HG03135 (cell line): ENCODE data around the gene ADAMTS3.
A peak's percentile ranks its signal among the peaks of the same experiment; 100 is the strongest.

Experiments
- ATAC-seq: cut with Tn5 transposase; IDR thresholded peaks from one replicate; pipeline ENCODE4 v1.9.1; 2021; ENCODE audit warnings: mild to moderate bottlenecking, moderate library complexity; ENCODE audit not compliant: unreplicated experiment

The ADAMTS3 gene

DNA sequence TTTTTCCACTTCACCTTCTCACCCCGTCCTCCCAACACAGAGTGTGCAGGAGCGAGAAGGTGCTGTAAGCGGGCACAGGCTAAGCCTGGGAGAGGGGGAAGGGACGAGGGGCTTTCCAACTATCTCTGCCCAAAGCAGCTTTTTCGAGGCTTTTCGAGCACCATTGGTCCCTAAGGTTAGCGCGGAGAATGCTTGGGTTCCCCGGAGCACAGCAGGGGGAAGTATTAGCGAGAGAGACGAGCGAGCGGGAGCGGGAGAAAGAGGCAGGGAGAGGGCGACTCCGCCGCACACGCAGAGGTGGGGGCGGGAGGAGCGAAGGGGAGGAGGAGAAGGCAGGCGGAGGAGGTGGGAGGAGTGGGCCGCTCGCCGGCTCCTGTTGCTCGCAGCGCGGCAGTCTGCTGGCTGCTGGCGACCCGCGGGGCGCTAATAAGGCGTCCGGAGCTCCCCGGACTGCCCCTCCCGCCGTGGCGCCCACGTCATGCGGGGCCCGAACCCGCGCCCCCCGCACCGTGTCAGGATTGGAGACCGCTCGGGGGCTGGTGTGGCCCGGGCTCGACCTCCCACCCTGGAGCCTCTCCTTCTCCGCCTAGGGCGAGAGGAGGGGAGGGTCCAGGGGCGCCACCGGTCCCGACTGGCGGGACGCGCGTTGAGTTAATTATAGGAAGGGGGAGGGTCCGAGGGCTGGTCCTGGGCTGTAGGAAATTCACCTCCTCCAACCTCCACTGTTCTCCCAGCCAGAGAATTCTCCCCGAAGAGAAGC, at the start of gene ADAMTS3:
Gene ADAMTS3, minus strand, starts transcription at position 263 of the 760 bp plus-strand sequence. CDS start 459 bp downstream, outside the sequence.
- no peak for ATAC-seq

DNA sequence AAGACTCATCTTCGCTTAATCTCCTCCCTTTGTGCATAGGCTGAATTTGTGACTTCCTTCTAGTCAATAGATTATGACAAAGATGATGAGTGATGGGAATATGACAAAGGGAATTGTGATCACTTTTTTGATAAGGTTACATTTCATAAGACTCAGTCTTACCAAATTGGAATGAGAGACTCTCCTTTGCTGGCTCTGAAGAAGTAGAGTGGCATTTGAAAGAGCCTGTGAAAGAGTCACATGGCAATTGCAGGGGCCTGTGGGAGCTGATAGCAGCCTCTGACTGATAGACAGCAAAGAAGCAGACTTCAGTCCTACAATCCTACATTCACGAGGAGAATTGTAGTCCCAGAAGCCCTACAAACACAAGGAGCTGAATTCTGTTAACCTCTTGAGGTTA, 44.9 kb upstream of the ADAMTS3 start:
- ATAC-seq, result no peak

DNA sequence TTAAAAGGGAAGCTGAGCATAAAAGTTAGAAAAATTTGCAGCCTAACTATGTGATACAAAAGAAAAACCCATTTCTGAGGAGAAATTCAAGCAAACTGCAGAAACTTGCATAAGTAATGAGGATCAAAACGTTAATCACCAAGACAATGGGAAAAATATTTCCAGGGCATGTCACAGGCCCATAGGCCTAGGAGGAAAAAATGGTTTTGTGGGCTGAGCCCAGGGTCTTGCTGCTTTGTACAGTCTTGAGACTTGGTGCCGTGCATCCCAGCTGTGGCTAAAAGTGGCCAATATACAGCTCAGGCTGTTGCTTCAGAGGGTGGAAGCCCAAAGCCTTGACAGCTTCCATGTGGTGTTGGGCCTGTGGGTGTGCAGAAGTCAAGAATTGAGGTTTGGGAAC, 37.7 kb upstream of the ADAMTS3 start:
- ATAC-seq, result no peak

DNA sequence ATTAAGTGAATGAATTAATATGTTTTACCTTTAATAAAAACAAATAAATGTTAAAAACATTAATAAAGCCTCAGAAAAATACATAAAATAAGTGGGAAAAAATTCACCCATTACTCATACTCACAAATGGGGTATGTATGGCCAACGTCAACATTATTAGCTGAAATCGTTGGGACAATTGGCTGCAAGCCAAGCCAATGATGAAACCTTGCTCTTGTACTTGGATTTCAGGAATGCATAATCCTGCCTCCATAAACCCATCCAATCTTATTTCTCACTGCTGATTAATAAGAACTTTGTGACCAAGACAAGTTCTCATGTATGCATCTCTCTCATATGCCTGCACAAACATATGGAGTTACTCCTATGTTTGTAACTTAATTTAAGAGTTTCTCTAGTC, 35.3 kb upstream of the ADAMTS3 start:
- no peak for ATAC-seq

DNA sequence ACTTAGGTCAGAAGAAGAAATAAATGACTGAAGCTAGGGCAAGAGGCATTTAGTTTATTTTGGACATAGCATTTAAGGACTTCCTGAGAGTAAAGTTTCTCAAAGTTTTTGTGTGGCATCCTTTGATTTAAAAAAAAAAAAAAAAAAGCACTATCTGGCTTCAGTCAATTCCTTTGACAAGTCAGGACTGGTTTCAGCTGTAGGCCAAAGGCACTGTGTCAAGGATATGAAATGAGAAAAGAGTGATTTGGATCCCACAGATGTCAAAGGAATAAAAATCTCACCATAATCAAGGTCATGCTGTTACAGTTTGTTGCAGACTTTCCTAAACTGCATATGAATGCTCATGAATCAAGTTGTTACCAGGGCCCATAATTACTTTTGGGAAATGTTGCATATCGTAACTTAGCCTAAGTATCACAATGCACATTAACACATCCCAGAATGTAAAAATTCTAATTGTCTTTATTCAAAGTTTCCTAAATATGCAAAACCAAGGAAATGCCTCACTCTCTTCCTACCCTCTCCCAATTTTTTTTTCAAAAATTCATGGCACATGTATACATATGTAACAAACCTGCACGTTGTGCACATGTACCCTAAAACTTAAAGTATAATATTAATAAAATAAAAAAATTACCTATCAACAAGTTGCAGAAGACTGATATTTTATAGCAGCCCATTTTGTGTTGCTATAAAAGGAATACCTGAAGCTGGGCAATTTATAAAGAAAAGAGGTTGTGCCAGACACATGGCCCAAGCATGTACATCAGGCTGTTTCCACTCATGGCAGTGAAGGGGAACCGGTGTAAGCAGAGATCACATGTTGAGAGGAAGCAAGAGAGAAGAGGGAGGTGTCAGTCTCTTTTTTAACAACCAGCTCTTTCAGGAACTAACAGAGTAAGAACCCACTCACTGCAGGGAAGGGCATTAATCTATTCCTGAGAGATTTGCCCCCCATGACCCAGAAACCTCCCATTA, 33.7 kb upstream of the ADAMTS3 start:
- ATAC-seq, result no peak

DNA sequence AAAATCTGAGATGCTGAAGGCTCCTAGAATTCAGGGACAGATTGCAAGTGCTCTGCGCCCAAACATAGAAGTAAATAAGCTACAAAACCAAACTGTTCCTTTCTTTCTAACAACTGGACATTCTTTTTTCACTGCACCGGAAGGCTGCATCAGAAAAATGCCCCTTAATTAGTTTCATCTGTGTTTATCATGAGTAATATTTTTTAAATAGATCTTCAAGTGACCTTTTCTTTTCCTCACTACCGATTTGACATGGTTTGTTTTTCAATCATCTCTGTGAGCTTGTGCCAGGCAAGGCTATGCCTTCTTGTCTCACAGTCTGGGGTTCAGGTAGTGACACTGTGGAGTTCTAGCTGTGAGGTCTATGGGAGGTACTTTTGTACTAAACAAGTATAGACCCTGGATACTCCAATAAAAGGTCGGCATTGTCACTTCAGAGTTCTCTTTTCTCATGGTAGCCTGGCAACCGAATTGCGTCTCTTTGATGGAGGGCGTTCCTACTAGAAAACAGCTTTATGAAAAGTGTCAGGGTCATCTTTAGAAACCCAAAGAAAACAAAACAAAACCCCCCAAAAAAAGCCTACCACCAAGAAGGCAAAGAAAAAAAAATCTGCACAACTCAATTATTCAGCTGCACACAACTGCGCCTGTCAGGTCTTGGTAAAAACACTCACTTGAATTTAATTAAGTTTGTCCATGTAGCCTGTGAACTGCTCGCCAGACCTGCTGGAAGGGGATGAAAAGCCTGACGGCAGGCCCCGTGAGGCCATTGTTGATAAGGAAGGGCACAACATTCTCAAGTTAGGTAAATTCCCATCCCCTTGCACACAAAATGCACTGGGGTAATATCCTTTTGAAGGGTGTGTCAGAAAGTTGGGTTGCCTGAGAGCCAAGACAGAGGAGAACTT, 22.8 kb upstream of the ADAMTS3 start:
- no peak for ATAC-seq

DNA sequence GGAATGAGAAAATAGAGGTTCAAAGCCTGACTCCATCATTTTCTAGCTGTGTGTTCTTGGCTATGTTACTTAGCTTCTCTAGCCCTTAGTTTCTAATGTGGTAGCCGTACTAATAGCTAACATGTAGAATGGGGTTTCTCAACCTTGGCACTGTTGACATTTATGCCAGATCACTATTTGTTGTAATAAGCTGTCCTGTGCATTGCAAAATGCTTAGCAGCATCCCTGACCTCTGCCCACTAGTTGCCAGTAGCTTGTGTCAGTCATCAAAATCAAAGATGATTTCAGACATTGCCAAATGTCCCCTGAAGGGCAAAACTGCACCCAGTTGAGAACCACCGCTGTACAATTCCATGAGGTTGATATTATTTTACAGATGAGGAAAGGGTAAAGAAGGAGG, 18.3 kb upstream of the ADAMTS3 start:
- no peak for ATAC-seq

DNA sequence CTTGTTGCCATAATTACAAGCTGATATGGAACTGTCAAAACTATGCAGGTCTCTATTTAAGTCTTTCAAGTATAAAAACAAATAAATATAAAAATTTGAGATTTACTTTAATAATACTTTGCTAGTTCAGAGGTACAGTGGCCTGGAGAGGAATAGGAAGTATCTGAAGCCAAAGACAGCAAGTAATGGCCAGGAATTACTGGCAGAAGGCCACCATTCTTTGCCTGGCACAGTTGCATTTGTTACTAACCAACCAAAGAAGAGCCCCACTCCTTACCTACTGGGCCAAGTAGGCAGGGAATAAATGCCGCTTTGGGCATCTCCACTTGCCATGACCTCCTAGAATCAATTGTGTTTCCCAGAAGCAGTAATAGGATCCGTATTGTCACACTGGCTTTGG, 13.8 kb upstream of the ADAMTS3 start:
- ATAC-seq, result no peak

DNA sequence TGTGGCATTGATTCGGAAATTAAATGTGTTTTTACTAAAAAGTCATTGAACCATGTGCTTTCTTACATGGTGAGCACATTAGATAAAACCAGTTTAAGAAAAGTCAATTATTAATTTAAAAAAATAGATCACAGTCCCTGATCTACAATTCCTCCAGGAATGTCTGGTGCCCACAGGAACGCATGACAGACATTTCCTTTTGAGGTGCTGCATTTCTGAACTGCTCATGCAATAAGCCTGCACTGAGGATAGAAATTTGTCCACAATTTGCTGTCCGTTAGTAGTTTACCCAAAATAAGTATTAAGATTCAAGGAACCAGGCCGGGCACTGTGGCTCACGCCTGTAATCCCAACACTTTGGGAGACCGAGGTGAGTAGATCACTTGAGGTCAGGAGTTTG, 8.2 kb upstream of the ADAMTS3 start:
- no peak for ATAC-seq

DNA sequence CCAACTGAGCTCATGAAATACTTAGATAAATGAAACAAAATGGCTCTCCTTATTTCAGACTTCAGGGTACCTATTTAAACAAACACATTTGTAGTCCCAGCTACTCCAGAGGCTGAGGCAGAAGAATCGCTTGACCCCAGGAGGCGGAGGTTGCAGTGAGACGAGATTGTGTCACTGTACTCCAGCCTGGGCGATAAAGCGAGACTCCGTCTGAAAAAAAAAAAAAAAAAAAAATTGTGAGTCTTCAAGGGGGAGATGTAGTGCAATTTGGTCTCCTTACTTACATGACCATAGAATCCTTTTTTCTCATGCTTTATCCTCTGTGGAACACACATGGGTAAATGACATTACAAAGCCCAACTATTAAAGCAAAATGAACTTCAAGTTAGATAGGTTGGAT, 2.3 kb upstream of the ADAMTS3 start:
- no peak for ATAC-seq

DNA sequence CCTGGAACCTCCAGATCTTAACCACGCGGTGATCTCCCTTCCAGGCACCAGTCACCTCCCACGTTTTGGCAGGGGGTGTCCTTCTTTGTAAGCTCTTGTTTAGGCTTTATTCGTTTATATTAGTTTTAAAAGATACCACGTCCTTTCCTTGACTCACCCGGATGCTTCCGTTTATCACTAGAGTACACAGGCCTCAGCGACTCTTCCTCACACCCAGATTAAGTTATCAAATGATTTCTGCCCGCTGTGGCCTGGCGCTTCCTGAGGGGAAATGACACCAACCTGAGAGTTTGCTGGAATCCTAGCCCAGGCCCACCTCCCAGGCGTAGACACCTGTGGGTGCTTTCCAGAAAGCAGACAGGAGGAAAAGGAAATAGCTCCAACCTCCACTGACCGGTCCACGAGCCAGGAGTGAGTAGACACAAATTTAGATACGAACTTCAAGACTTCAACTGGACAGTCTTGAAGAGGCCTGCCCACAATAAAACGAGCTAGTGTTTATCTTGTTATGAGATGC, 756 bp upstream of the ADAMTS3 start:
- no peak for ATAC-seq

DNA sequence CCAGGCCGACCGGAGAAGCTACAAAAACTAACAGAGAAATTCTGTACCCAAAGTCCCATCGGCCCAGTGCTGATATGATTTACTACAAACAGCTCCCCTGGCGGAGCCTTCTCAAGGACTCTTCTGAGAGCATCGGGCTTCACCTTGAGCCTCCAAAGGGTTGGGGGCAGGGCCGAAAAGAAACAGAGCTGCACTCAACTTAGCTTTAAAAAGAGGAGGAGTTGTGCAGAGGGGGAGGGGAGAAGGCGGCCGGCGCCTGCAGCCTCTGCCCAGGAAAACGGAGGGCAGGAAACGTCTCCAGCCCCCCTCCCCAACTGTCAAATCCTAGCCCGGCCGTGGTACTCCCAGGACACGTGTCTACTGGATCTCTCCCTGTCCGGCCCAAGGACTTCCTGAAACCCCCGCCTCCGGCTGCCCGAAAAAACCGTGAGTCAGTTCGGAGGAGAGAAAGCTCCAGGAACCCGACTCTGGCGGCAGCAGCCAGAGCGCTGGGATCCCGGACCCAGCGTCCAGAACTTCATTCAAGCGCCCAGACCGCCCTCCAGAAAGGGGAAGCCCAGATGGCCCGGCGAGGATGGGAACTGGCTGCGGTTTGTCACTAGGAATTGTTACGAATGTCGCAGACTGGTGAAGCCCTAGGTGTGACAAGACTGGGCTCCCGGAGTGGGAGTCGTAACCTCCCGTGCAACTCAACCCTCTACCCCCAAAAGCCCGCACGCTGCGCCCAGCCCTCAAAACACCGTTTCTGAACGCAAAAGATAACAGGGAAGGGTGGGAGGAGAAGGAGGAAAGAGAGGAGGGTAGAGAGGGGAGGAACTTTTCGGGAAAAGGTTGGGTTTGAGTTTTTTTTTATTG, 973 bp downstream of the ADAMTS3 start:
- ATAC-seq, result peak; percentile 59

DNA sequence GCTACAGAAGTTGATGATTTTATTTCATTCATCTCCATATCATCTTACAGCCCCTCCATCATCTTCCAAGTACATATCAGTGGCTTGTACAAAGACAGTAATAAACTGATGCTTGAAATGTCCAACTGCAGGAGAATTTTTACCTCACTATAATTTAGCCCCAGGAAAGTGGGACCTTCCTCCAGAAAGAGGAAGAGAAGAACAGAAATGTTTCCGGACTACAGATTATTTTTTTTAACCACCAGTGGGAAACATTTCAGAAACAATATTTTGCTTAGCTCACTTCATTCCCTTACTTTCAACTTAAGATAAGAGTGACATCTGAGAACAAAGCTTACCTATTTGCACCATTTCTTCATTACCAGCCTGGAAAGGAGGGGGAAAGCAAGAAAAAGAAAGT, 2.0 kb downstream of the ADAMTS3 start:
- ATAC-seq, result no peak

DNA sequence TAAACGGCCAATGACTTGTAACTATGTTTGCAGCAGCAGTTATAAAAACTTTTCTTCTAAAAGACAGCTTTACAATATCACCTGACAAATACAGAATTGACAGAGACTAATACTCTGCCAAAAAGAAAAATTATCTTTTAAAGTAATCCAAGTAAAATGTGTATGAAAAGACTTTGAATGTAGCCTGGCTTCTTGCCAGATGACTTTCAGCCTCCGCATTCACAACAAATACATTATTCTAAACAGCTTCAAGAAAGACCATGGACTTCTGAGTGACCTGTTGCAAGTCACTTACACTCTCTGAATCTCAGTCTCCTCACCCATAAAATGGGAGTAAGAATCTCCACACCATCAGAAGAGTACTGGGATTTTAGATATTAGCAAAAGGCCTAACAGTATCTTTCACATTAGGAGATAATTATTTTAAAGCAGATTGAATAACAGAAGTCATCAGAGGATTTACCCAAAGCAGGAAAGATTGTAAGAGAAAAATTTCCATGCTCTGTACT, 2.5 kb downstream of the ADAMTS3 start:
- no peak for ATAC-seq

DNA sequence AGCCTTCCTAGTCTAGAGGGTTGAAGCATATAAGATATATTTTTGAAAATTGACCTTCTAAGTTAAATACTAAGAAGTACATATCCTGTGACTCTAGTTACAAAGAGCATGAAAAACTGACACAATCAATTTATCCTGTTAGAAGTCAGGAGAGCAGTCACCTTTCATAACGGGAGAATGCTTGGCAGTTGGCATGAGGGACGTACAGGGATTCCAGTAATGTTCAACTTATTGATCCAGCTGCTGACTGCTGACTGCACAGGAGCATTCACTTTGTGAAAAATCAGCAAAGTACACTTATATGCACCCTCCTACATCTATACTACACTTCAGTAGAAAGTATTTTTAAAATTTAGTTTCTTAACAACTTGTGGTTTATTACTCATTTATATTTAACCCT, 4.2 kb downstream of the ADAMTS3 start:
- ATAC-seq, result no peak

DNA sequence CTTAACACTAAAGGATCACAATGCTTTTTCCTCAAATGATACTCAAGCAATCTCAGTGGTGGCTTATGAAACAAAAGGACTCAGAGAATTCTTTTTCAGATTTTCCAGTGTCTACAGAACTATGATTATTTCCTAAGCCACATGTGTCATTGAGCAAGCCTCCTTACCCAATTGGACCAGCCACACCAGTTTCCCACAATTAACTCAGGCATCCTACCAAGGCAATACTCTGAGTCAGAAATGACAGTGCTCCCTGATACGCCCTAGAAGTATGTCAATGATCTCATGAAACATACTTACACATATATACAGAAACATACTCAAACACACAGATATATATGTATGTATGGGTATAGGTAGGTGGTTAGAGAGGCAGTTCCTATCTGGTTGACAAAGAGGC, 4.8 kb downstream of the ADAMTS3 start:
- ATAC-seq, result no peak

DNA sequence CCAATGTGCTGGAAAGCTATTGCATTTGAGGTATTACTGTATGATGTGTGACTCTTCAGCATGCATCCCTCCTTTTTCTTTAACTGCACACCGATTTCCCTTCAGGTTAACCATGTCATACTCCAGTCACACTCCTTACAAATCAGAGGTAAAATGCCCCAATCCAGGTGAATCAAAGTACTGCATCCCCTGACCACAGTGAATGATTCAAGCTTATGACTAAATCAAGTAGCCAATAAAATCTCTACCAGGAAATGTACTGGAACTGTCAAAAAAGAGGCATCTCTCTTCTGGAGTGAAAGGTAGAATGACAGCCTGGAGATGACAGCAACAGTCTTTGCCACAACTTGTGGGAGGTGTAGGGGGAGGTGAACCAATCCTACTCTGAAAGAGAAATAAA, 10.4 kb downstream of the ADAMTS3 start:
- ATAC-seq, result no peak

DNA sequence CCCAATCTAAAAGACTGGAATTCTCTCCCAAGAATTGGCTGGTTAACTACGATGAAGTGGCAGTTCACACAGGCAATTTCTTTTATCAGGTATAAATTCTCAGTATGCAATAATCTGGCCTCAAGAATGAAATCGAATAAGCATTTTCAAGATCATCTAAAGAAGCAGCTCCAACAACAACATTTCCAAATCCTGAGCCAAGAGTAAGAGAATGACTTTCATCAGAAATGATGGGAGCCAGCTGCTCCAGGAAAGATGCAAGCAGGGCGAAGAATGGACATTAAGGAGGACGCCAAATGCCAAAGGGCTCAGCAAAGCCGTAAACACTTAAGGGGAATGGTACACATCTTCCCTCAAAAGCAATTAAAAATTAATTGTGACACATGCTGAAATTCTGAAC, 12.0 kb downstream of the ADAMTS3 start:
- ATAC-seq, result no peak

DNA sequence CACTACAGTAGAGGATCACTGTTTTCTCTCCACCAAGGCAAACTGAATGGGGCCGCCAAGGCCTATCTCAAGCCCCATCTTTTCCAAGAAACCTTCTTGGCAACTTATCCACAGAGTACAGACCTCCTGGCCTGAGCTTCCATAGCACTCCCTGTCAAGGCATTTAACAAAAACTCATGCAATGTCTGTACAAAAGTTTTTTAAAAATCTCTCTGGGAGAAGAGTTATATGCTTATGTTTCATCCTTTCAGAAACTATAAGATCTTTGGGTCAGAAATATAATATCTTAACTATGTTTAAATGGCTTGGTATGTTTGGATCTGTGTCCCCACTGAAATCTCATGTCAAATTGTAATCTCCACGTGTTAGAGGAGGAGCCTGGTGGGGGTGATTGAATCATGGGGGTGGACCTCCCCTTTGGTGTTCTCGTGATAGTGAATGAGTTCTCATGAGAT, 13.6 kb downstream of the ADAMTS3 start:
- ATAC-seq, result no peak
